GM19043 (cell line): Measurements from ENCODE around the gene MAST2.
"Not testable (repeated sequence)": the region's sequence is repeated elsewhere in the genome, so short reads cannot be mapped to it uniquely, and the experiment has no call there.

Experiments
- ATAC-seq: cut with Tn5 transposase; IDR thresholded peaks from one replicate; pipeline ENCODE4 v1.9.1; 2021; ENCODE audit warnings: low read depth; ENCODE audit not compliant: unreplicated experiment

Gene MAST2

DNA sequence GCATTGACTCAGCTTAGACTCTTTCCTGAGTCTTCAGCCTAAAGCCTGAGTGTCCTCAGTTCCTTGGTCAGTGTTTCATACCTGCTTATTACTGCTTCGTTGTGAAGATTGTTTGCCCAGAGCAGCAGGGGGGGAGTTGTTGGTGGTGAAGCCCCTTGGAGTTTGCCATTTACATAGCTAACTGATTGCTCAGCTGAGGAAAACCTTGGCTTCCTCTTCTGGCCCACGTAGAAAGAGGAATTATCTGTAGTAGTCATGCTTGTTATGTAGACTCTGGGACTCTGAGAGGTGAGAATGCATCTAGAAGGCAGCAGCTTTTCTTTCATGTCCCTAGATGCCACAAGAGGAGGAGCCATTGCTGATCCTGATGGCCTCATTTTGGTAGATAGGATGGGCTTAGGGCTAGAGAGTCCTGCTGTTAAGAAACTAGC, 125.9 kb downstream of the MAST2 start:
- ATAC-seq, result no peak

DNA sequence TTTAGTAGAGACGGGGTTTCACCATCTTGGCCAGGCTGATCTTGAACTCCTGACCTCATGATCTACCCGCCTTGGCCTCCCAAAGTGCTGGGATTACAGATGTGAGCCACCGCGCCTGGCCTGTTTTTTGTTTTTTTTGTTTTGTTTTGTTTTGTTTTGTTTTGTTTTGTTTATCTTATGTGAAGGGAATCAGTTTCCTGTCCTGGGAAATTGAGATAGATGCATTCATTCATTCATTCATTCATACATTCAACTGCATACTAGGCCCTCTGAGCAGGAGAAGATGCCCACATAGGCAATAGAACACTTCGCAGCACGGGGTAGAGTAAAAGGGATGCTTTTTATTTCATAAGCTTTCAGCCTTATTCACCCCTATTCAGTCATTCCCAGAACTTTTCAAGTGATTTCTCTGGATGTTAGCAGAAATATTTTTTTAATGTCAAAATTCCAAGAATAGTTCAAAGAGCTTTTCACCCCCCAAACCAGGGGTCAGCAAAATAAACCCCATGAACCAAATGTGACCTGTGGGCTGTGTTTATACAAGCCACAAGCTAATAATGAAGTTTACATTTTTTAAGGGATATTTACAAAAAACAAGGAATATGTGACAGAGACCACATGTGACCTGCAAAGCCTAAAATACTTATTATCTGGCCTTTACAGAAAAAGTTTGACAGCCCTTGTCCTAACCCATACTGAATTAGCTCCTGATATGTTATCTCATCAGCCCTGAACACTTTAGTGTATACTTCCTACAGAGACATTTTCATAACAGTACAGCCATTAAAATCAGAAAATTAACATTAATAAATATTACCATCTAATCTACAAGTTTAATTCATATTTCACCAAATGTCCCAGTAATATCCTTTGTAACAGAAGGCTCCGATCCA, 127.1 kb downstream of the MAST2 start:
- no peak for ATAC-seq

DNA sequence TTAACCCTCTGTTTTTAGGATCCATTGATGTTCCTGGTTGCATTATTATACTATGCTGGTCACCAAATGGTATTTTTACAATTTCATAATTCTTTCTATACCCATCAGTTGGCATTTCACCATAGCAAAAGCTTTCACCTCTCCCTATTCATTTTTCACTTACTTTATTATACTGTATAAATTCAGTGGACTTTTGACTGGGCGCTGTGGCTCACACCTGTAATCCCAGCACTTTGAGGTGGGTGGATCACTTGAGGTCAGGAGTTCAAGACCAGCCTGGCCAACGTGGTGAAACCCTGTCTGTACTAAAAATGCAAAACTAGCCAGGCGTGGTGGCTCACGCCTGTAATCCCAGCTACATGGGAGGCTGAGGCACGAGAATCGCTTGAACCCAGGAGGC, 128.8 kb downstream of the MAST2 start:
- ATAC-seq, result not testable (repeated sequence)

- no peak for ATAC-seq
Measured at GRCh38 chr1:45934947-45935346, 131.5 kb downstream of the MAST2 start.

- ATAC-seq, result no peak
Measured at GRCh38 chr1:45938029-45938428, 134.6 kb downstream of the MAST2 start.

DNA sequence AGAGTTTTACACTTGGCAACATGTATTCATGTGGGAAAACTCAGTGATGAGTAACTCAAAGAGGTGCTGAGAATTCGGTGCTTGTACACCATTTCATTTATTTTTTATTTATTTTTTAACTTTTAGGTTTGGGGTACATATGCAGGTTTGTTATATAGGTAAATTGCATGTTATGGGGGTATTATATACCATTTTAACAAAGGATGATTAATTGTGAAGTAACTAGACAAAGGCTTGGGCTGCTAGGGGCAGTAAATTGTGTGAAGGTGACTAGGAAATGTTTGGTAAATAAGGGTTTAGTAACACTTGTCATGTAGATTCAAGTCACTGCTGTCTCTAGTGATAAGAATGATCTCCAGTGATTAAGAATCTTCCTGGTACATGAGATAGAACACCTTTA, 139.0 kb downstream of the MAST2 start:
- ATAC-seq, result no peak

DNA sequence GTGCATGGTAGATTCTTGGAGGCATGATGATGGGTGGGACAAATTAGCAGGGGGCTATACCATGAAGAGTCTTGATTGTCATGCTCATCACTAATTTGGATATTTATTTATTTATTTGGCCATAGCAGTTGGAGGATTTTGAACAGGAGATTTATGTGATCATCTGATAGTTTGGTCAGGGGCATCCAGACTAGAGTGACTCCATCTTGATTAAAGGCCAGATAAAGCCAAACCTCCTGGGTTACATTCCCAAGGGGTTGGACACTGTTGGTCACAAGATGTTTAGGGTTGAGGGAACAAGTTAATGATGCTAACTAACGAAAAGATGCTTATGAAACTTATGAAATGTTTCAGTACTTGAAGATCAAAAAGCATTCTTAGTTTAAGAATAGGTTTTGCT, 139.8 kb downstream of the MAST2 start:
- no peak for ATAC-seq

DNA sequence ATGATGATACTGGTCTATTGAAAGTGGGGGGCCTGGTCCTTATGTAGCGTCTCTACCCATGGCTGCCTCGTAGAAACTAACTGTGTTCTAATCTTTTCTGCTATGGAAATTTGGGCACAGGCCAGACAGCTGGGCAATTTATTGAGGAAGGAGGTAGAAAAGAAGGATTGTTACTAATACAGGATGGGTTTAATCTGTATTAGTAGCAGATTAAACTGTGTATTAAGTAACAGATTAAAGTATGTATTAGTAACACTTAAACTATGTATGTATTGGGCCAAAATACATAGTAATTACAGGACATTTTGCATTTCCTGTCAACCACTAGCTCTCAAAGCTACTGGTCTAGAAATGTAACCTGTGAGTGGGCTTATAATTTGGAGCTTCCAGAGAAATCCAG, 142.0 kb downstream of the MAST2 start:
- no peak for ATAC-seq

- ATAC-seq, result not testable (repeated sequence)
Measured at GRCh38 chr1:45949462-45949861, 146.1 kb downstream of the MAST2 start.

- ATAC-seq, result no peak
Measured at GRCh38 chr1:45952072-45952471, 148.7 kb downstream of the MAST2 start.

DNA sequence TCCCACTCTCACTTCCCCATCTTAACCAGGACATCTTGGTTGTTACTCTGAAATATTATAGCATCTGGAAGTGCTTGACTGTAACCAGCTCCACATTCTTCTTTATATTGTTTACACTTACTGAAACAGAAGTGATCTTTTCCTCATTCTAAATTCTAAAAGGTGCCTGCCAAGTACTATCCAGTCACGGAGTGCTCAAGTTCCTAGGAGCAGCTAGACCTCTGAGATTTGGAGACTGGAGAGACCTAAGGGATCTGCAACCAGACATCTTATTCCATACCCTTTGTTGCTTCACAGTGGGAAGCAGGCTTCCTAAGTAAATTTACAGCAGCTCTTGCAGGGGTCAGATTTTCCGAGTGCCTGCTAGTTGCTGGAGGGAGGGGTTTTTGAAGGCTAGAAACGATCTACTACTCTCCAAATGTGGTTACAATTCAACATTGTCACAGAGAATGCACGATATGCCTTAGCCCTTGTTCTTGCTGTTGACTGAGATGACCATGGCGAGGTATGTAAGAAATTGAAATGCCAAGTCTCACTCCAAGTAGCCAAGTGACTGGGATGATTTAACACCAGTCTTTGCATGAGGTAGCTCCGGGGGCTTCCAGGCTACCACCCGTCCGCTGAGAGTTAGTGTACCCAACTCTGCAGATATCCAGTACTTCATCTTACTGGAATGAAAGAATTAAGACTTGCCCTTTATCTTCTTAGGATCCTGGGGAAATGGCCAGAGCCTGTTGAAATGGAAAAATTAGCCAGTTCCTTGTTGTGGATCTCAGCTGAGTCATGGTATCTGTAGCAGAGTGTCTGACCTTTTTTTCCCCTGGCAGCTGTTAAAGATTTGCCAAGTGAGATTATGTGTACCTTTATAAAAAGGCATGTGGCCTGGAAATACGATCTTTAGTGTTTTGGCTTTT, 150.8 kb downstream of the MAST2 start:
- ATAC-seq, result no peak

DNA sequence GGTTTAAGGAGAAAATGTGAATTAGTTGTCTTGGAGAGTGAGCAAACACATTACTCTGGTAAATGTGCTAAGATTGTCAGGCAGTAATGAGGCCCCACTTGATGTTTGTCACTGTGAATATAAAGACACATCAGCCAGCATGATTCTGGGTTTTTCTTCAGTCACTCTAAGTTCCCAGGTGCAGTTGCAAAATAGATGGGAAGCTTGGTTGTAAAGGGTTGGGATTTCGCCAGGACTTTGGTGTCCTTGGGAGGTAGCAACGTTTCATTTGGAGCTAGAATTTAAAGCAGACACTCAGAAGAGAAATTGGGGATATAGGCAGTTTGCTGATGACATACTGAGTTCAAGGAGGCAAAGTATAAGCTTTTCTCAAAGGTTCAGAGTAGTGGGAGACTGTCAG, 154.3 kb downstream of the MAST2 start:
- no peak for ATAC-seq

- ATAC-seq, result no peak
Measured at GRCh38 chr1:45958317-45958716, 154.9 kb downstream of the MAST2 start.

DNA sequence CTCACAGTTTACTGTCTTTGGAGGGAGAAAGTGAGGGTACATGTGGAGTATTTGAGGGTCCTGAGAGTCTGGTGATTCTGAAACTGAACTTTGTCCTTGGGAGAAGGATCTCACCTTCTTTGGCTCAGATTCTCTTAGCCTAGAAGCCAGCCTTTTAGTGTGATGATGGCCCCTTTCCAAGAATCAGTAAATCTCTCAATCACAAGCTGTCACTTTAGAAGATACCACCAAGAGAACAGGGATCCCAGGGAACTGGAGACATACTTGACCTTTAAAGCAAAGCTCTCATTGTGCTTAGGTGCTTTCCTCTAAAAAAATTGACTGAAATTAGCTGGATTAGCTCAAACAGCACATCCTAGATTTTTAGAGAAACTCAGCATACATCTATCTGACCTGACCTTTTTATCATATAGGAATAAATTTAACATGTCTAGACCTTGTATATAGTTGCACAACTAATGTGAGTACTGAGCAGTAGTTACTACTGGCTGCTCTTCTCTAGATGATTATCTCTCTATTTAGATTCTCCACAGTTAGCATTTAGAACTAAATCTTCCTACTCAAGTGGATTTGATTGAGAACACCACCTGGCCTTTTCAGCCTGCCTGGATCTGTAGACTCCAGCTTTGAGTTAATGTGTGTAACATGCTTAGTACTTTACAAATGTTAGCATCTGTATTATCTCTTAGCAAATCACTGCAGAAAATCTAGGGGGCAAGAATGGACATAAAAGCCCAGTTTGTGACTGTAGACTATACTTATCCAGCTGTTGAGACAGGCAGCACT, 157.7 kb downstream of the MAST2 start:
- no peak for ATAC-seq

DNA sequence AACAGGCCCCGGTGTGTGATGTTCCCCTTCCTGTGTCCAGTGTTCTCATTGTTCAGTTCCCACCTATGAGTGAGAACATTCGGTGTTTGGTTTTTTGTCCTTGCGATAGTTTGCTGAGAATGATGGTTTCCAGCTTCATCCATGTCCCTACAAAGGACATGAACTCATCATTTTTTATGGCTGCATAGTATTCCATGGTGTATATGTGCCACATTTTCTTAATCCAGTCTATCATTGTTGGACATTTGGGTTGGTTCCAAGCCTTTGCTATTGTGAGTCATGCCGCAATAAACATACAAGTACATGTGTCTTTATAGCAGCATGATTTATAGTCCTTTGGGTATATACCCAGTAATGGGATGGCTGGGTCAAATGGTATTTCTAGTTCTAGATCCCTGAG, 158.5 kb downstream of the MAST2 start:
- ATAC-seq, result not testable (repeated sequence)

GRCh38 chr1:45968941-45969666, 165.7 kb downstream of the MAST2 start:
- no peak for ATAC-seq

GRCh38 chr1:45969866-45970265, 166.5 kb downstream of the MAST2 start:
- no peak for ATAC-seq

DNA sequence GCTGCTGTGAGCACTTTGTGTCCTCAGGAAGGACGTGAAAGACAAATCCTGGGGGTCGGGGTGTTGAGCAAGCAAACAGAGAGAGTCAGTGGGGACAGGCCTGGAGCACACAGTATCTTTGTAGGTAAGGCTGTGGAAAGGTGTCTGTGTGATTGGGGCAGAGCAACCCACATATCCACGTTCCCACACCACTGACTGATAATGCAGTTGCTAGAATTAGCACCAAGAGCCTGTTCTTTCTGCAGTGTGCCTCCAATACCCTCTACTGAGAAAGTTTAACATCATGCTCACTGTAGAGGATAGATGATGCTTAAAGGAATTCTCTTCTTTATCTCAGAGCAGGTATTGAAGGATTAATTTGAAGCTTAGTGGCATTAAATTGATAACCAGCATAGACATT, 167.9 kb downstream of the MAST2 start:
- ATAC-seq, result no peak

GRCh38 chr1:45971922-45972531, 168.6 kb downstream of the MAST2 start:
- no peak for ATAC-seq

DNA sequence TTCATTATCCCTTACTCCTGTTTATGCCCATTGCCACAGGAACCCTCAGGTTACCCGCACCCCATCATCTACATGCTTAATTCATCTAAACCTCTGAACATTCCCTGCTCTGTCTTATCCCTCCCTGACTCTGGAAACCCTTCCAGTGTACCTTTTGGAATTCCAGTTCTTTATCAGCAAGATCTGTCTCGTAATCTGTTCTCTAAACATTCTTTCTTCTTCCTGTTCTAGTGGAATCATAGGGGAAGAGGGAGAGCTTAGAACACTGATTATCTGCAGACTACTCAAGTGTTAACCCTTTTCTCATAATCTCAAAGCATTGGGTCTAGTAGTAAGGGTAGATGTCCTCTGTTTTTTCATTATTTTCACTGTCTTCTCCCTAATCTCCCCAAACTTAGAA, 169.2 kb downstream of the MAST2 start:
- ATAC-seq, result no peak
